ENCODE results near the gene DOCK9.
"Not testable (repeated sequence)": the region's sequence is repeated elsewhere in the genome, so short reads cannot be mapped to it uniquely, and the experiment has no call there.

DOCK9 gene

GRCh38 chr13:98768522-98768921 lies 209.3 kb downstream of the DOCK9 start:
- peaks cover 9% of the 10 kb centered on the region for H3K27me3 Mint-ChIP-seq
- H3K4me1 Mint-ChIP-seq, result no peaks in the 10 kb centered on the region
- no peaks in the 10 kb centered on the region for H3K9me3 Mint-ChIP-seq
- DNase-seq, result no peak
- H3K4me3 Mint-ChIP-seq, result no peak overlapping the region
- peak overlapping the region in 1 of 2 donors; percentile 20 for H3K27ac Mint-ChIP-seq
- ATAC-seq, result no peak

GRCh38 chr13:98766697-98767096 lies 211.2 kb downstream of the DOCK9 start:
- DNase-seq (no peak), ATAC-seq (no peak)
- no peak overlapping the region for H3K27ac Mint-ChIP-seq
- H3K4me1 Mint-ChIP-seq, result no peaks in the 10 kb centered on the region
- no peak overlapping the region for H3K4me3 Mint-ChIP-seq
- H3K9me3 Mint-ChIP-seq, result no peaks in the 10 kb centered on the region
- peaks cover 9% of the 10 kb centered on the region for H3K27me3 Mint-ChIP-seq

GRCh38 chr13:98765996-98766519 lies 211.8 kb downstream of the DOCK9 start:
- no peaks in the 10 kb centered on the region for H3K4me1 Mint-ChIP-seq
- no peak for DNase-seq
- peaks cover 0 to 3% of the 10 kb centered on the region in 2 donors for H3K9me3 Mint-ChIP-seq
- H3K27me3 Mint-ChIP-seq, result peaks cover 9% of the 10 kb centered on the region
- no peak overlapping the region for H3K4me3 Mint-ChIP-seq
- no peak for ATAC-seq
- no peak overlapping the region for H3K27ac Mint-ChIP-seq

- H3K9me3 Mint-ChIP-seq, result peaks cover 0 to 12% of the 10 kb centered on the region in 2 donors
- ATAC-seq (no peak), DNase-seq (no peak)
- peak overlapping the region in 1 of 2 donors; percentile 49 for H3K4me3 Mint-ChIP-seq
- H3K27me3 Mint-ChIP-seq, result no peaks in the 10 kb centered on the region
- H3K4me1 Mint-ChIP-seq, result no peaks in the 10 kb centered on the region
- H3K27ac Mint-ChIP-seq, result no peak overlapping the region
Observed at GRCh38 chr13:98761986-98762616, 215.8 kb downstream of the DOCK9 start.

- H3K9me3 Mint-ChIP-seq, result peaks cover 0 to 12% of the 10 kb centered on the region in 2 donors
- H3K27me3 Mint-ChIP-seq, result no peaks in the 10 kb centered on the region
- DNase-seq (no peak), ATAC-seq (peak; percentile 50)
- H3K4me3 Mint-ChIP-seq, result peak overlapping the region in 1 of 2 donors; percentile 49
- H3K4me1 Mint-ChIP-seq, result no peaks in the 10 kb centered on the region
- no peak overlapping the region for H3K27ac Mint-ChIP-seq
Observed at GRCh38 chr13:98761126-98761985, 216.5 kb downstream of the DOCK9 start.

GRCh38 chr13:98755729-98756128 lies 222.1 kb downstream of the DOCK9 start:
- H3K27ac Mint-ChIP-seq, result no peak overlapping the region
- ATAC-seq (no peak), DNase-seq (no peak)
- H3K27me3 Mint-ChIP-seq, result peaks cover 50% of the 10 kb centered on the region
- no peak overlapping the region for H3K4me3 Mint-ChIP-seq
- H3K4me1 Mint-ChIP-seq, result peaks cover 5% of the 10 kb centered on the region
- H3K9me3 Mint-ChIP-seq, result peaks cover 6 to 14% of the 10 kb centered on the region in 2 donors

GRCh38 chr13:98755116-98755515 lies 222.7 kb downstream of the DOCK9 start:
- peaks cover 56% of the 10 kb centered on the region for H3K27me3 Mint-ChIP-seq
- H3K4me3 Mint-ChIP-seq, result no peak overlapping the region
- DNase-seq (no peak), ATAC-seq (no peak)
- peaks cover 6 to 8% of the 10 kb centered on the region in 2 donors for H3K9me3 Mint-ChIP-seq
- peaks cover 5% of the 10 kb centered on the region for H3K4me1 Mint-ChIP-seq
- no peak overlapping the region for H3K27ac Mint-ChIP-seq

GRCh38 chr13:98754468-98754867 lies 223.4 kb downstream of the DOCK9 start:
- H3K27me3 Mint-ChIP-seq, result peaks cover 63% of the 10 kb centered on the region
- H3K4me1 Mint-ChIP-seq, H3K27ac Mint-ChIP-seq, H3K9me3 Mint-ChIP-seq, H3K4me3 Mint-ChIP-seq, DNase-seq, ATAC-seq: not testable (repeated sequence)

- Mint-ChIP-seq H3K27me3 (peaks cover 72% of the 10 kb centered on the region), H3K9me3 (peaks cover 6 to 8% of the 10 kb centered on the region in 2 donors), H3K27ac (no peak within 1 kb of the TSS), H3K4me1 (peaks cover 5% of the 10 kb centered on the region), H3K4me3 (peak within 1 kb of the TSS; percentile 33 to 64)
- peak; percentile 56 for ATAC-seq
- no peak for DNase-seq
Observed at GRCh38 chr13:98752467-98753290, 225.2 kb downstream of the DOCK9 start, which contains the start of gene SLC15A1. SLC15A1 (minus strand) TSS chr13:98752672; CDS start chr13:98752598, 74 bp downstream.

- Mint-ChIP-seq H3K27me3 (peaks cover 73% of the 10 kb centered on the region), H3K27ac (no peak overlapping the region), H3K4me1 (peaks cover 5% of the 10 kb centered on the region), H3K9me3 (peaks cover 6 to 8% of the 10 kb centered on the region in 2 donors), H3K4me3 (peak overlapping the region; percentile 33 to 64)
- no peak for DNase-seq
- ATAC-seq, result peak; percentile 53
Observed at GRCh38 chr13:98751861-98752466, 225.9 kb downstream of the DOCK9 start.

GRCh38 chr13:98751367-98751782 lies 226.5 kb downstream of the DOCK9 start:
- no peak for ATAC-seq
- peaks cover 6 to 8% of the 10 kb centered on the region in 2 donors for H3K9me3 Mint-ChIP-seq

GRCh38 chr13:98749501-98749900 lies 228.4 kb downstream of the DOCK9 start:
- DNase-seq, result no peak
- Mint-ChIP-seq H3K27me3 (peaks cover 60% of the 10 kb centered on the region), H3K9me3 (peaks cover 6 to 8% of the 10 kb centered on the region in 2 donors), H3K27ac (no peak overlapping the region), H3K4me3 (no peak overlapping the region), H3K4me1 (peaks cover 5% of the 10 kb centered on the region)
- ATAC-seq, result no peak

More at GRCh38 chr13:98751367-98751782, 226.5 kb downstream of the DOCK9 start:
- Mint-ChIP-seq H3K4me3 (peak overlapping the region in 1 of 2 donors; percentile 33), H3K27ac (no peak overlapping the region), H3K27me3 (peaks cover 73% of the 10 kb centered on the region), H3K4me1 (peaks cover 5% of the 10 kb centered on the region)
- no peak for DNase-seq

GRCh38 chr13:98746968-98747367 lies 230.9 kb downstream of the DOCK9 start:
- DNase-seq (no peak), ATAC-seq (no peak)
- Mint-ChIP-seq H3K4me1 (peaks cover 3% of the 10 kb centered on the region), H3K9me3 (no peaks in the 10 kb centered on the region), H3K27ac (no peak overlapping the region), H3K27me3 (peaks cover 35% of the 10 kb centered on the region), H3K4me3 (no peak overlapping the region)
